Motor neuron (in vitro differentiated cells): ENCODE measurements around the gene PNLIP. TPM values are rescaled to one million over a fixed set of nuclear protein-coding genes. Genes with fewer than 3 reads are reported as not detected.
A peak's percentile ranks its signal among the peaks of the same experiment; 100 is the strongest.

Experiments used
- ATAC-seq, 8 experiments: fragments of 200-7000 bp; cut with Tn5 transposase; replicated peaks in 6 of 8; 2 replicates each; pipeline ENCODE4 v1.8.0; 2021; ENCODE audit warnings: mild to moderate bottlenecking in 8 of 8, moderate library complexity in 8 of 8
- H3K27ac ChIP-seq, 2 donors: fragments of 250-450 bp; sonication (Bioruptor Pico); 2 replicates each; pipeline ENCODE4 v1.9.0; 2021; ENCODE audit warnings: antibody characterized with exemption in 2 of 2, mild to moderate bottlenecking in 2 of 2, moderate library complexity in 1 of 2
- H3K4me1 ChIP-seq, 2 donors: fragments of 250-450 bp; sonication (Bioruptor Pico); replicated peaks in 1 of 2; 2 replicates each; pipeline ENCODE4 v1.6.1; 2021; ENCODE audit warnings: antibody characterized with exemption in 2 of 2, mild to moderate bottlenecking in 2 of 2, moderate library complexity in 1 of 2
- H3K4me3 ChIP-seq, 5 donors: fragments of 250-450 bp; sonication (Bioruptor Pico); 2 replicates each; pipeline ENCODE4 v1.9.0; 2021; ENCODE audit warnings: antibody characterized with exemption in 5 of 5, mild to moderate bottlenecking in 5 of 5, moderate library complexity in 4 of 5
- WGBS, 10 experiments: fragments of 450-650 bp; shearing (Covaris generic); methylation state at CpG; one replicate each; pipeline ENCODE4 v1.0.0; 2022; 5-methylcytosine and 5-hydroxymethylcytosine counted together
- in situ Hi-C, 9 experiments: fragments of 400-800 bp; cut with MboI; loops; one replicate each; pipeline ENCODE4 v1.15.0; 2021; ENCODE audit warnings: low sequenced_read_pairs in 9 of 9, low pct_unique_long_range_greater_than_20kb in 2 of 9; ENCODE audit not compliant: unreplicated experiment in 9 of 9
- total RNA-seq, 8 experiments: library from RNA; unstranded; fragments of 300-600 nt; gene quantifications; 2 replicates each; pipeline versions ENCODE4 v1.2.3 to v1.2.4, GENCODE V29; 2022

PNLIP gene
- total RNA-seq, 8 experiments from 2014 or later, result 0.64 TPM; not detected in 7

- in situ Hi-C loops, result no loop called here
- 80 to 100% (median 97%) methylated on average over 1 to 8 of the region's 13 CpGs; no CpG with 5 or more reads in 4 of the 10 experiments for WGBS, 10 experiments
- no peak for ATAC-seq
- H3K27ac ChIP-seq, result no peak overlapping the region
- no peaks in the 10 kb centered on the region for H3K4me1 ChIP-seq
- H3K4me3 ChIP-seq, result no peak overlapping the region
These were observed 64.9 kb downstream of the PNLIP start for GRCh38 chr10:116610443-116611152.

GRCh38 chr10:116611153-116611545, 65.4 kb downstream of the PNLIP start:
- WGBS, 10 experiments, result 0 to 100% (median 40%) methylated on average over 1 to 2 of the region's 3 CpGs; no CpG with 5 or more reads in 5 of the 10 experiments
- ATAC-seq, result no peak
- Histone ChIP-seq H3K27ac (no peak overlapping the region), H3K4me1 (no peaks in the 10 kb centered on the region), H3K4me3 (no peak overlapping the region)
- in situ Hi-C loops, result no loop called here

- no peak overlapping the region for H3K4me3 ChIP-seq
- in situ Hi-C loops, result no loop called here
- no peak for ATAC-seq
- H3K4me1 ChIP-seq, result no peaks in the 10 kb centered on the region
- no peak overlapping the region for H3K27ac ChIP-seq
- 15 to 100% (median 83%) methylated on average over 1 to 7 of the region's 8 CpGs for WGBS, 10 experiments
These were observed 66.5 kb downstream of the PNLIP start for GRCh38 chr10:116612107-116612769.

- in situ Hi-C loops, result no loop called here
- Histone ChIP-seq H3K4me3 (no peak overlapping the region), H3K4me1 (no peaks in the 10 kb centered on the region), H3K27ac (no peak overlapping the region)
- ATAC-seq, result no peak
- 0 to 100% (median 51%) methylated on average over 1 to 2 of the region's 2 CpGs; no CpG with 5 or more reads in 2 of the 10 experiments for WGBS, 10 experiments
These were observed 67.7 kb downstream of the PNLIP start for GRCh38 chr10:116613471-116613870.

GRCh38 chr10:116614796-116615195, 69.1 kb downstream of the PNLIP start:
- 0 to 20% (median 0%) methylated on average over 1 to 2 of the region's 2 CpGs; no CpG with 5 or more reads in 6 of the 10 experiments for WGBS, 10 experiments
- Histone ChIP-seq H3K27ac (no peak overlapping the region), H3K4me1 (no peaks in the 10 kb centered on the region), H3K4me3 (no peak overlapping the region)
- ATAC-seq, result peak in 3 of 8 experiments; percentile 54 to 91 (median 83)
- in situ Hi-C loops, result no loop called here

GRCh38 chr10:116615199-116615776, 69.6 kb downstream of the PNLIP start:
- Histone ChIP-seq H3K4me3 (no peak overlapping the region), H3K27ac (no peak overlapping the region), H3K4me1 (no peaks in the 10 kb centered on the region)
- 80 to 100% (median 100%) methylated on average over 1 of the region's 3 CpGs; no CpG with 5 or more reads in 6 of the 10 experiments for WGBS, 10 experiments
- in situ Hi-C loops, result no loop called here
- ATAC-seq, result no peak

Other genes with a start within 250 kb of the PNLIP start
- gene CCDC172, start 221.5 kb upstream of the PNLIP start, total RNA-seq, result under 1 TPM in 2 of 8 experiments, not detected in 6; 0.21 to 0.33 TPM
- gene PNLIPRP3, start 118.1 kb upstream of the PNLIP start, total RNA-seq, result under 1 TPM in 2 of 8 experiments, not detected in 6; 0.31 to 0.57 TPM
- gene PNLIPRP1, start 45.0 kb downstream of the PNLIP start, total RNA-seq, result 1 to 10 TPM in 2 of 8 experiments, under 1 TPM in 2, not detected in 4; 0.41 to 2.0 (median 0.82) TPM
- not detected for gene PNLIPRP2, start 75.0 kb downstream of the PNLIP start, total RNA-seq
- gene HSPA12A, start 196.6 kb downstream of the PNLIP start, total RNA-seq, result 10 to 100 TPM; 25.6 to 71.2 (median 33.0) TPM